Activated naive CD4-positive, alpha-beta T cell treated with anti-CD3 and anti-CD28 coated beads, Interleukin-2, amount 50 U/mL, for 72 hours (primary cell): Measurements from ENCODE around the gene TRAIP. TPM values are rescaled to one million over a fixed set of nuclear protein-coding genes. Genes with fewer than 3 reads are reported as not detected.

ENCODE experiments used
- ATAC-seq, 2 donors: fragments of 150-1000 bp; cut with Tn5 transposase; 2 replicates each; pipeline ENCODE4 v1.10.0; 2021; ENCODE audit warnings: mild to moderate bottlenecking in 2 of 2, moderate library complexity in 2 of 2
- DNase-seq, 2 donors: peaks; one replicate each; pipeline ENCODE4 v3.0.0; 2021 to 2022; ENCODE audit warnings: low spot score in 2 of 2
- H3K27ac Mint-ChIP-seq, 2 donors: one replicate each; pipeline ENCODE4 v1.8.0; 2022; ENCODE audit warnings: mild to moderate bottlenecking in 2 of 2, mixed read lengths in 2 of 2
- H3K36me3 Mint-ChIP-seq, 2 donors: one replicate each; pipeline ENCODE4 v1.8.0; 2022; ENCODE audit warnings: mixed read lengths in 2 of 2
- H3K9me3 Mint-ChIP-seq, 2 donors: one replicate each; pipeline ENCODE4 v1.8.0; 2022; ENCODE audit warnings: mixed read lengths in 2 of 2
- total RNA-seq, 2 donors: library from RNA; stranded (reverse); gene quantifications; one replicate each; pipeline ENCODE4 v1.2.3, GENCODE V29; 2022

The TRAIP gene
- total RNA-seq, 2 donors from 2014 or later: 30.0 TPM

DNA sequence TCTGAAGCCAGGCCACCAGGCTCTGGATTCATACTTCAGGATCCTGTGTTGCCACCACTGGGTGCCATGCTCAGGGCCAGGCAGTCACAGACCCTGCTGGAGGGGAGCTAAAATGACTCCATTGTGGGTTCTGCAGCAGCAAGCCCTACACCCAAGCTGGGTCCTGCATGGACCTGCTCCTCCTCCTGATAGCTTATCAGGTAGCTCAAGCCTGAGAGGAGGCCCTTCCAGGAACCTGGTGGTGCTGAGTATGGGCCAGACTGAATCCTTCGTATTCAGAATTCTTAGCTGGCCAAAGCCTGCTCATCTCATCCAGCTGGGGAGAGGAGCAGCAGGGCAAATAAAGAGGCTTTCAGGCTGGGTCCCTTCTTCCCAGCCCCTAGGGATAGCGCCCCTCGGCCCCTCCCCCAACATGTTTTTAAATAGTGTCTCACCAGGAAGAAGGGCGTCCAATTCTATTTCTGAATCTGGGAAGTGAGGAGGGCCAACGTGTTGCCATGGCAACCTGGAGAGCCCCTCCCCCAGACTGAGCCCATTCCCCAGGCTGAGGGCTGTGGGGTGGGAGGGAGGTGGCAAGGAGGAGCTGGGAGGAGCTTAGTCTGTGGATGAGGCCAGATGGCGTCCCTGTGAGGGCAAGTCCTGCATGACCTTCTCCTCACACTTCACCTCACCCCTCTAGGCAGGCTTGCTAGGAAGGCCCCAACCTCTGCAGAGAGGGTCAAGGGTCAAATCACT, 24.4 kb upstream of the TRAIP start:
- DNase-seq (no peak), ATAC-seq (no peak)
- H3K36me3 Mint-ChIP-seq: no peaks in the 10 kb centered on the region
- H3K27ac Mint-ChIP-seq: no peak overlapping the region
- H3K9me3 Mint-ChIP-seq: no peaks in the 10 kb centered on the region

DNA sequence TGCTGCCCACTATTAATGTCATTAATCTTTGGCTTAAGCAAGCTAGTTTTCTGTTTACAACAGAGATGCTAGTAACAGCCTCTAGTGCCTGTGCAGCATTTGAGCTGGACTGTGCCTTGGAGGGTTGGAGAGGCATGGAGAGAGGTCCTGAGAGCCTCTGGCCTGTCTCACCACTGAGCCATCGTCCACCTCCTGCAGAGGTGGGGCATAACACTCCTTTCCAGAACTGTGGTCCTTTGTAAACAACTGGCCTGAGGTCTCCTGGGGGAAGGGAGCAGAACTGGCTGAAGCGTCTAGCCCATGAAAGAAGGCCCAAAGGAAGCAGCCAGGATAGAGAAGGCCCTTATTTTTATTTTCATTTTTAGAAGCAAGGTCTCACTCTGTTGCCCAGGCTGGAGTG, 23.4 kb upstream of the TRAIP start:
- DNase-seq (no peak), ATAC-seq (no peak)
- no peaks in the 10 kb centered on the region for H3K36me3 Mint-ChIP-seq
- no peaks in the 10 kb centered on the region for H3K9me3 Mint-ChIP-seq
- no peak overlapping the region for H3K27ac Mint-ChIP-seq

DNA sequence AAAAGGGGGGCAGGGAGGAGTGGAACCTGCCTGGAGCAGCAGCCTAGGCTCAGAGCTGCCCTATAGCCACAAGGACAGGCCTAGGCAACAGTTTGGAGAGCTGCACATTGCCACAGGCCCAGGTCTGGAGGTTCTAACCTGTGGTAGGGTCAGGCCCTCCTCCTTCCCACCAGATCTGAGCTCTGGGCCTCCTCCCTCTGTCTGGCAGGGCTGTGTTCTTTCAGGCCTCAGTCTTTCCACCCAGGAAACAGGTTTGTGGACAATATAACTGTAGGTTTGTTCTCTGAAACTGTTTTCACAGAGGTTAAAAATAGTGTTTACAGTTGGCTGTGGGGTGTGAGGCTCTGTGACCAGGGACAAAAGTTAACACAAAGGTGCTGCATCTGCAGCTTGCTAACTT, 22.3 kb upstream of the TRAIP start:
- Mint-ChIP-seq H3K36me3 (no peaks in the 10 kb centered on the region), H3K9me3 (no peaks in the 10 kb centered on the region), H3K27ac (no peak overlapping the region)
- DNase-seq (no peak), ATAC-seq (no peak)

GRCh38 chr3:49877716-49878115, 21.4 kb upstream of the TRAIP start:
- DNase-seq (no peak), ATAC-seq (no peak)
- H3K27ac Mint-ChIP-seq: no peak overlapping the region
- no peaks in the 10 kb centered on the region for H3K9me3 Mint-ChIP-seq
- no peaks in the 10 kb centered on the region for H3K36me3 Mint-ChIP-seq

GRCh38 chr3:49876567-49876966, 20.2 kb upstream of the TRAIP start:
- peak overlapping the region in 1 of 2 donors; percentile 30 for H3K27ac Mint-ChIP-seq
- no peaks in the 10 kb centered on the region for H3K36me3 Mint-ChIP-seq
- H3K9me3 Mint-ChIP-seq: no peaks in the 10 kb centered on the region
- DNase-seq: no peak
- ATAC-seq: no peak

GRCh38 chr3:49873623-49874022, 17.3 kb upstream of the TRAIP start:
- DNase-seq (no peak), ATAC-seq (no peak)
- Mint-ChIP-seq H3K9me3 (no peaks in the 10 kb centered on the region), H3K36me3 (no peaks in the 10 kb centered on the region), H3K27ac (no peak overlapping the region)

GRCh38 chr3:49872801-49873281, 16.5 kb upstream of the TRAIP start:
- H3K36me3 Mint-ChIP-seq: no peaks in the 10 kb centered on the region
- no peak overlapping the region for H3K27ac Mint-ChIP-seq
- ATAC-seq (peak; percentile 52 to 60), DNase-seq (no peak)
- no peaks in the 10 kb centered on the region for H3K9me3 Mint-ChIP-seq

- Mint-ChIP-seq H3K36me3 (no peaks in the 10 kb centered on the region), H3K9me3 (no peaks in the 10 kb centered on the region), H3K27ac (peak overlapping the region in 1 of 2 donors; percentile 69)
- no peak for ATAC-seq
- DNase-seq: no peak
Measured at GRCh38 chr3:49871531-49872153, 15.3 kb upstream of the TRAIP start.

GRCh38 chr3:49869525-49870126, 13.3 kb upstream of the TRAIP start, which contains the start of gene CAMKV:
CAMKV (minus strand) TSS chr3:49869906; CDS start chr3:49862388, 7,518 bp downstream.
- DNase-seq (peak in 1 of 2 donors; percentile 22), ATAC-seq (peak; percentile 51 to 62)
- H3K27ac Mint-ChIP-seq: no peak within 1 kb of the TSS
- no peaks in the 10 kb centered on the region for H3K9me3 Mint-ChIP-seq
- no peaks in the 10 kb centered on the region for H3K36me3 Mint-ChIP-seq

DNA sequence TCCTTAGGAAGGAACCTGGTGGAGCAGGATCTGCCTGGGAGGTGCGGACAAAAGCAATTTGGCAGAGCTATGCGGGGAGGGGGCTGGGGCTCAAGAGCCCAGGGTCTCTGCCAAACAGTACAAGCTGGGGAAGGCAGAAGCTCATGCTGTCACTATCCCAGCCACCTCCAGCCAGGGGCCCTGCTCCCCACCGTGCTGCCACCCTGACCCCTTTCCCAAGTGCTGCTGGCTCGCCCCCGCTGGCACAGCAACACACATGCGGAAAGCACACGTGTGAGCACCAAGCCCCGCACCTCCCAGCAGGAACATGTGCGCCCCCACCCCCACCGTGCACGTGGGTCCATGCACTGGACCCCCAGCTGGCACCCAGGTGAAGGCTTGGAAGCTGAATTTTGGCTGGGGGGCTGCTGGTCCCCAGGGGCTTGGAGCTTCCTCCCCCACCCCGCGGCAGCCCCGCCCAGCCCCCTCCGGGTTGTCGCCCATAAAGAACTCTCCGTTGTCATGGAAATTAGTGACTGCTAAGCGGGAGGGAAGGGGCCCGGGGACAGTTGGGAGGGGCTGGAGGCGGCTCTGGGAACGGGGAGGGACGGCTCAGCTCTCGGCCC, 12.6 kb upstream of the TRAIP start:
- no peaks in the 10 kb centered on the region for H3K9me3 Mint-ChIP-seq
- DNase-seq: no peak
- no peak overlapping the region for H3K27ac Mint-ChIP-seq
- ATAC-seq: no peak
- no peaks in the 10 kb centered on the region for H3K36me3 Mint-ChIP-seq

DNA sequence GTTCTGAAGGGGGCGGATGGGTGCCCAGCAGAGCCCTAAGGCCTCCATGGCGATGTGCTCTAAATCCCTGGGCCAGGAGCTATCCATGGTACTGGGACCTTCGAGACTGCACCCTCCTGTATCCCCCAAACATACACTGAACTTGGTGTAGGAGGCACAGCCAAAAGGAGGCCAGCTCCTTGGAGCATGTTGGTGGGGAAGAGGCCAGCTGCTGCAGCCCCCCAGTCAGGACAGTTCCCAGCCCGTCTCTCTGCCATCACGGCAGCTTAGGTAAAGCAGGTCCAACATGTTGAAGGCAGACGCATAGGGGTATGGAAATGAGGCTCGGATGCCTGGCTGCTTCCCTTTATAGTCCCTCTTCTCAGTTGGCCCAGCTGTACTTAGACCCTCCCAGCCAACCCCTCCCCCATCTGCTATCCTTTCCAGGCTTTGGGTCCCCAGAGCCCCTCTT, 11.5 kb upstream of the TRAIP start:
- Mint-ChIP-seq H3K27ac (no peak overlapping the region), H3K36me3 (no peaks in the 10 kb centered on the region), H3K9me3 (no peaks in the 10 kb centered on the region)
- DNase-seq (peak in 1 of 2 donors; percentile 34), ATAC-seq (no peak)

GRCh38 chr3:49867400-49867799, 11.0 kb upstream of the TRAIP start:
- no peak for DNase-seq
- no peak for ATAC-seq
- Mint-ChIP-seq H3K36me3 (no peaks in the 10 kb centered on the region), H3K27ac (no peak overlapping the region), H3K9me3 (no peaks in the 10 kb centered on the region)

DNA sequence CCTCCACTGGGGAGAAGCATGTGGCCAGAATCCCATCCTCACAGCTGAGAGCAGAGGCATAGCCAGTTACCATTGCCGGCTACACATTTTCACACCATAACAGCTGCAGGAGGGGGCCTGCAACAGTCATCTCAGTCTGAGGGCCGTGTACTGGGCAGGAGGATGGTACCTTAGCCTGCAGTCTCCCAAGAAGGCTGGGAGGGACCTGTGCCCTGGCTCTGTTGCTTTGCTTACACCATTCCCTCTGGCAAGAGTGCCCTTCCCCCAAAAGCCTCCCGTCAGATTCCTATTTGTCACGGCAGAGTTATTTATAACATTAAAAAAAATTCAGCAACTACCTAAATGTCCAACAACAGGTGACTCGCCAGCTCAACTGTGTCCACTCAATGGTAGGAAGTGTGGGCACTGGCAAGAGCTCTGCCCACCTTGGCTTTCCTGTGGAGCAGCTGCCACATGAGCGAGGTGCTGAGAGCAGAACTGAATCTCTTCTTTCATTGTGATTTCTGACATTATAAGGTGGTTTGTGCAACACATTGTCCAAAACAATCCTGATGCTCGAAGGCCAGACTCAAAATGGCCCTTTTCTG, 8.9 kb upstream of the TRAIP start:
- DNase-seq: no peak
- Mint-ChIP-seq H3K36me3 (no peaks in the 10 kb centered on the region), H3K27ac (no peak overlapping the region), H3K9me3 (no peaks in the 10 kb centered on the region)
- ATAC-seq: no peak

- no peak for ATAC-seq
- Mint-ChIP-seq H3K9me3 (no peaks in the 10 kb centered on the region), H3K36me3 (no peaks in the 10 kb centered on the region), H3K27ac (no peak overlapping the region)
- no peak for DNase-seq
Measured at GRCh38 chr3:49864505-49864904, 8.1 kb upstream of the TRAIP start.

- no peak overlapping the region for H3K27ac Mint-ChIP-seq
- H3K9me3 Mint-ChIP-seq: no peaks in the 10 kb centered on the region
- H3K36me3 Mint-ChIP-seq: peaks cover 0 to 9% of the 10 kb centered on the region in 2 donors
- DNase-seq (no peak), ATAC-seq (no peak)
Measured at GRCh38 chr3:49859576-49860305, 3.4 kb upstream of the TRAIP start.

DNA sequence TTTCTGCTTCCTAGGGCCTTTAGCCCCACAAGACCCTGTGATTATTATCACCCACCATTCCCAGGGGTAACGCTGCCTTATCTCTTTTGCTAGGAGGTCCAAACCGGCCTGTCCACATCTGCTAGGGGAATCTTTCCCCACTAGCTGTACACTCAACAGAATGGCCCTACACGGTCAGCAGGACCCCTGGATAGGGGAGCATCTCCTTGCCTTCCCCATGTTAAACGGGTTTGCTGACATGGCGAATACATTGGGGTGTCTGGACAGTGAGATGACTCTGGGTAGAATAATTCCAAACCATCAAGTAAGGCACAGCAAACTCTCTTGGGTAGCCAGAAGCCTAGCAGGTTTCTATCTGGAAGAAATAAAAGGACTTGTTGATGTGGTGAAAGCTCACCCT, 702 bp downstream of the TRAIP start:
- DNase-seq: no peak
- Mint-ChIP-seq H3K36me3 (peaks cover 0 to 9% of the 10 kb centered on the region in 2 donors), H3K9me3 (no peaks in the 10 kb centered on the region), H3K27ac (peak overlapping the region; percentile 94 to 96)
- no peak for ATAC-seq
